GM18517 (cell line): ENCODE data around the gene TOP3B.

ENCODE experiments used
- ATAC-seq: cut with Tn5 transposase; IDR thresholded peaks from one replicate; pipeline ENCODE4 v1.9.1; 2021; ENCODE audit warnings: mild to moderate bottlenecking, moderate library complexity; ENCODE audit not compliant: unreplicated experiment

The TOP3B gene

DNA sequence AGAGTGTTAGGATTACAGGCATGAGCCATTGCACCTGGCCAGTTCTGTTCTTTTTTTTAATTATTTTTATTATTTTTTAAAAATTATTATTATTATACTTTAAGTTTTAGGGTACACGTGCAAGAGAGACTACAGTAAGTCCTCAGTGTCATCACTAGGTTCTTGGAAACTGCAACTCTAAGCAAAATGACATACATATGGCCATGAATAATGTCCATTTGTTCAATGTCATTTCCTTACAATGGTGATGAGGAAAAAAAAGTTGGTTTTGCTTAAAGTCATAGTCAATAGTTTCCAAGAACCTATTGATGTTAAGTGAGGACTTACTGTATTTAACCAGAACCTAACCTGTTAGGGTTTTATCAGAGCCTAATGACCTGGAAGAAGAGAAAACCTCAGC is 29.4 kb upstream of the TOP3B start:
- no peak for ATAC-seq

DNA sequence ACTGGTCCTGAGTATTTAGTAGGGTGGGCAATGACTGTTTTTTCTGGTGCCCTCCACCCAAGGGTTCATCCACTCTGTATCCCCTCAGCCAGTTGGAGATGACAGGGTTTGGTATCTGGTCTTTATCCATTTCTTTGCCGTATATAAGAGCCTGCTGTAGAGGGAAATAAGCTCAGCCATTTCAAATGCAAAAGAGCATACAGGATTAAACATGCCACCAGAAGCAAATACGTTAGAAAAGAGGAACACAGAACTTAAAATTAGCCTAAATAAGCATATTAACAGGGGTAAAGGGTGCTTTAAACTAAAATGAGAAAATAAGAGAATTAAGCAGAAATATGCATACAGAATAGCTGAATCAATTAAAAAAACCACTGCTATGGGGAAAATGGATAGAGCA is 27.8 kb upstream of the TOP3B start:
- ATAC-seq: no peak

DNA sequence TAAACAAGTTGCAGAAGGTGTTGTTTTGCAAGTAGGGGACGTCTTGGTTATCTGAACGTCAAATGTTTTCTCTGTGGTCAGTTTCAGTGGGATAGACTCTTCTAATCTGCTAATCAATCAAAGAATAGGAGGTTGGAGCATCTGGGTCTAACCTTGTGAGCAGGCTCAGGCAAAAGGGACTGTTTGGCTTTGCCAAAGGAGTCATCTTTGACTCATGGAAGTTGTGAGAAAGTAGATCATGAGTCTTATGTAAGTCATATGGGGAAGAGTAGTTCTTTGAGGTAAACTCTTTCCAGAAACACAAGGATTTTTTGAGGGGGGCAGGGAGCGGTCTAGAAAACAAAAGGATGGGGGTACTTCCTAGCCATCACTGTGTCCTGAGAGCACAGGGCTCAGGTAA is 27.1 kb upstream of the TOP3B start:
- no peak for ATAC-seq

DNA sequence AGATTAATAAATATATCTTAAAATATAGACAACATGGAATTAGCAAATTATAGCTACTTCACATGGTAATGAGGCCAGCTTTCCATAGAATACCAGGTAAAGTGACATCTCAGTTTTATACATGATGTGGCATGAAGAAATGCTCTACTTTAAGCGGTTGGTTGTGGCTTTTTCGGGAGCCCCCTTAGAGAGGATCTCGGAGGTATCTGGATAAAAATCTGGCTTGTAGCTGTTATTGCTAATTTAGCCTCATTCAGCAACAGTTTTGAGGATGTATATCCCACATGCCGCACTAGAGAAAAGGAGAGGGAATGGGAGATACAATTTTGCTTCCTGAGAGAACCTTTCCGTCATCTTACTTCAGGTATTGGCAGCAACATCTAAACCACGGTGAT is 24.0 kb upstream of the TOP3B start:
- no peak for ATAC-seq

DNA sequence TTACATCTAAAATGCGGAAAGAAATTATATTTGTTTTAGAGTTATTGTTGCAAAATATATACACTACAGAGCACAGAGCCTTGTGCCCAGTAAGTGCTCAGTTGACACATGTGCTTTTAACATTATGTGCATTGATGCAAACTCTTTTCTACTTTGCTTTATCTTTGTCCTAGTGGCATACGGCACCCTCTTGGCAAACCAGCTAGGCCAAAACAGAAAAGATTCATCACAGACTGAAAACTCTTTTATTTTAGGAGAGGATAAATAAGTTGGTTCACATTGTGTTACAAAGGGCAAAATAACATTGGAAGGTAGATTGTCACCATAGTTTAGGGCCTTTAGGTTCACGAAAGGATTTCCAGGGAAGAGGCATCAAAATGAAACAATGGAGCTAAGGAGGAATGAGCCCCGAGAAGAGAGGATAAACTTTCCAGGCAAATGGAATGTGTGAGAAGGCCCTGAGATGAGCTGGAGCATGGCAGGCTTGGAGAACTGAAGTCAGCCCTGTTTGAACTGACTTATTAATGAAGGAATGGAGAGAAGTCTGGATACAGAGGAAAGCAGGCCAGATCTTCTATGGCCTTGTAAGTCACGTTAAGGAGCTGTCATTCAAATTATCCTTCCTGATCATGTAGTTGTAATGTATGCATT is 23.5 kb upstream of the TOP3B start:
- no peak for ATAC-seq

DNA sequence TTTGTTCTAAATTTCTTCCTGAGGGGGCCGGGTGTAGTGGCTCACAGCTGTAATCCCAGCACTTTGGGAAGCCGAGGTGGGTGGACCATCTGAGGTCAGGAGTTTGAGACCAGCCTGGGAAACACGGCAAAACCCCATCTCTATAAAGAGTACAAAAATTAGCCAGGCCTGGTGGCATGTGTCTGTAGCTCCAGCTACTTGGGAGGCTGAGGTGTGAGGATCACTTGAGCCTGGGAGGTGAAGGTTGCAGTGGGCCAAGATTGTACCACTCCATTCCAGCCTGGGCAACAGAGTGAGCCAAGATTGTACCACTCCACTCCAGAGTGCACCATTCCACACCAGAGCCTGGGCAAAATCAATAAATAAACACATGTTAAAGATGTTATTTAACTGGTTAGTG is 20.6 kb upstream of the TOP3B start:
- no peak for ATAC-seq

DNA sequence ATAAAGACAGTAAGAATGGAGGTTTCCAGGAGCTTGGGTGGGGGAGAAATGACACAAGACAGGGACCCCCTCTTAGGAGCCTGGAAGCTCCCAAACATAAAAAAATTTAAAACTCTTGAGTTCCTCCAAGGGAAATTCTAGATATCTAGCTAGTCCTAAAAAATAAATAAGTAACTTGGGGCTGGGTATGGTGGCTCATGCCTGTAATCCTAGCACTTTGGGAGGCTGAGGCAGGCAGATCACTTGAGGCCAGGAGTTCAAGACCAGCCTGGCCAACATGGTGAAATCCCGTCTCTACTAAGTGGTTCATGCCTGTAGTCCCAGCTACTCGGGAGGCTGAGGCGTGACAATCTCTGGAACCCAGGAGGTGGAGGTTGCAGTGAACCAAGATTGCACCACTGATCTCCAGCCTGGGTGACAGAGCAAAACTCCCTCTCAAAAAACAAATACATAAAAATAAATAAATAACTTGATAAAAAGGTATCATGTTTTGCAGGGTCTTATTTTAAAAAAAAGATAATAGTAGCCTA is 20.0 kb upstream of the TOP3B start:
- no peak for ATAC-seq

DNA sequence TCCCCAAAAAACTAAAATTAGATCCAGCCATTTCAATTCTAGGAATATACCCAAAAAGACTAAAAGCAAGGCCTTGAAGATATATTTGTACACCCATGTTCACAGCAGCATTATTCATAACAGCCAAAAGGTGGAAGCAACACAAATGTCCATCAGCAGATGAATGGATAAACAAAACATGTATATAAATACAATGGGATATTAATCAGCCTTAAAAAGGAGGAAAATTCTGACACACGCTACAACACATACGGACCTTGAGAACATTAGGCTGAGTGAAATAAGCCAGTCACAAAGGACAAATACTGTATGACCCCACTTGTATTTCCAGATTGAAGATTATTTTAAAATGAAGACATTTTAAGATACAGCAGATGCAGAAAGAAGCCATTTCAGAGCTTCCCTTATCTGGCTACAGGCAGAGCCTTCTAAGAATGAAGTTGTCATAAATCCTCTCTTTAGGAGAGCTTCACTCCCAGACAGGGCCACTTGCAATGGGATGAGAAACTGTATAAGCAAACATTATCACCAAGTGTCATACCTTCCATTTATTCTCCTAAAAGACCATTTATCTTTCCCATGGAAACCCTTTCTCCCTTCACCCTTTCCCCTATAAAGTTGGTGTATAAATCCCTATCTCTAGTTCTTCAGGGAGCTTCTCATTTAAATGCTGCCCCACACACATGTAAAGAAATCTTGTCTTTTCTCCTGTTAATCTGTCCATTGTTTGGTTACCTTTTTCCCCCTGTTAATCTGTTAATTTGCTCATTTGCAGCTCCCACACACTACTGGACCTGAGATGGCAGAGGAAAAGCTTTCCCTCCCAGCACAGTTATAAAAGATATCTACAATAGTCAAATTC is 19.3 kb upstream of the TOP3B start:
- ATAC-seq: no peak

DNA sequence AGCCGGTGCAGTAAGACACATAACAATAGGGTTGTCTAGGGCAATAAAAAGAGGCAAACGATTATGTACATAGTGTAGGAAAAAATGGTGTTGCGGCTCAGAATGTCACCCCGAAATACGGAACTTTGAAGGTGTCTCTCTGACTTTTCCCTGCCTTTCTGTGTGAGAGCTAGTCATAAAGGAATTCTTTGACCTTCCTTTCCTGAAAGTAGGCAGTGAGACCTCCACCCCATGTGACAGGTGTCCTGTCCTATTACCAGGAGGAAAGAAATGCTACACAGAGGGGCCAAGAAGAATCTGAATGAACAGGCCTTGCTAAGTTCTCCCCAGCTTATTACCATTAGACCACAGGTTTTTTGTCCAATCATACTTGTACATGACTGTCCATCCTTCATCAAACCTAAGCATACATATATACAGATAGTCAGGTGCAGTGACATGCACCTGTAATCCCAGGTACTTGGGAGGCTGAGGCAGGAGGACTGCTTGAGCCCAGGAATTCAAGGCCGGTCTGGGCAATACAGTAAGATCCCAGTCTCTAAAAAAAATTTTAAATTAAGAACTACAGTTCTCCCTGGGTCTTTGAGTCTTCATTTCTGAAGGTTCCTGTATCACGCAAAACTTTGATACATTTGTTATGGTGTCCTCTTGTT is 16.1 kb upstream of the TOP3B start:
- ATAC-seq: no peak

DNA sequence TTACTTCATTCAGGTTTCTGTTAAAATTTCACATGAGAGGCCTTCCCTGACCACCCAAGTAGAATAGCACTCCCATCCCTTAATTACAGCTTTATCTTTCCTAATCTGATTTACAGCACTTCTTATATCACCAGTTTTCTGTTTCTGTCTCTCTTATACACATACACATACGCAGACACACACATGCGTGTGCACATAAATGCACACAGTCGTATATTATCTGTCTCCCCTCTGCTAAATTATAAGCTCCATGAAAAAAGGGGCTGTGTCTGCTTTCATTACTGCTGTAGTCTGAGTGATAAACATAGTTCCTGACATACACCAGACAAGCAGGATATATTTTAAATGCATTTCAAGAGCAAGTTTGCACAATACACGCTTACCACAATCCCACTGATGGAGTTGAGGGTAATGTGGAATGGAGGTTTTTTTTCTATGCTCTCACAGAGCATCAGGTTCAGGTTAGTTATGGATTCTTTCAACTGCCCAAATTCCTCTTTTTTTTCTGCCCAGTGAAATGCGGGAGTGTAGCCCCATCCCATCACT is 13.7 kb upstream of the TOP3B start:
- no peak for ATAC-seq

DNA sequence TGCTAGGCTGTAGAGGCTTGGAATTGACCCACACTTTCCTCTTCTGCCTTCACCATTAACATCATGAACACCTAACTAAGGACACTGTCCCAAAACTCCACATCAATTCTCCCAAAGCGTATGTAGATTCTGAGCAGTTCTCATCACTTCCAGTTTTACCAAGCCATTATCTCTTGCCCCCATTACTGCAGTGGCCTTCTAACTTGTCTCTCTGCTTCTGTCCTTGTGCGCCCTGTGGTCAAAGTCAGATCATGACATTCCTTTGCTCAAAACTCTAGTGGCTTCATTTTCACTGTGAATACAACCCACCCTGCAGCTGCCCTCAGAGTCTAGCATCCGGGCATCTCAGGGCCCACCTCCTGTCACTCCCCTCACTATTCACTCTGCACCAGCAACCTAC is 13.1 kb upstream of the TOP3B start:
- ATAC-seq: no peak

DNA sequence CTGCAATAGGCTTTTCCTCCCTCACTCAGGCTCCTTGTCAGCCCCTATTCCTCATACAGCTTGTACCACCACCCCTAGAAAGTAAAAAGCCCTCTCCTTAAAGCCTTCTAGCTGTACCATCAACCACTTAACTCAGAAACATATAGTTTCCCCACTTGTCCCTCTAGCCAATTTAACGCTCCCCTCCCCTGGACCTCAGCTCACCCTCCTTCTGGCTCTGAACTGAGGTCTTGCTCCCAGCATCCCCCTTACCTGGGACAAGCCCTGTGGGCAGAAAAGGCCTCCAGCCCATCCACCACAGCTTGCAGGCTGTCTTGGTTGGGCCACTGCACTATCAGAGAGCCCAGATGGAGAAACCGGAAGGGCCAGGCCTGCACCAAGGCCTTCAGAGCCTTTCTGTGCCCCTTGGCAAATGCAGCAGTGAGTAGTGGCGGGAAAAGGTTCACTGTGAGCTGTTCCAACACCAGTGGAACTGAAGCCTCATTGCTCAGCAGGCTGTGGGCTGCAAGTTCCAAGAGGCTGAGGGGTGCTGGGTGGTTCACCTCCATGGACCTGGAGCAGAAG is 12.4 kb upstream of the TOP3B start:
- ATAC-seq: no peak

DNA sequence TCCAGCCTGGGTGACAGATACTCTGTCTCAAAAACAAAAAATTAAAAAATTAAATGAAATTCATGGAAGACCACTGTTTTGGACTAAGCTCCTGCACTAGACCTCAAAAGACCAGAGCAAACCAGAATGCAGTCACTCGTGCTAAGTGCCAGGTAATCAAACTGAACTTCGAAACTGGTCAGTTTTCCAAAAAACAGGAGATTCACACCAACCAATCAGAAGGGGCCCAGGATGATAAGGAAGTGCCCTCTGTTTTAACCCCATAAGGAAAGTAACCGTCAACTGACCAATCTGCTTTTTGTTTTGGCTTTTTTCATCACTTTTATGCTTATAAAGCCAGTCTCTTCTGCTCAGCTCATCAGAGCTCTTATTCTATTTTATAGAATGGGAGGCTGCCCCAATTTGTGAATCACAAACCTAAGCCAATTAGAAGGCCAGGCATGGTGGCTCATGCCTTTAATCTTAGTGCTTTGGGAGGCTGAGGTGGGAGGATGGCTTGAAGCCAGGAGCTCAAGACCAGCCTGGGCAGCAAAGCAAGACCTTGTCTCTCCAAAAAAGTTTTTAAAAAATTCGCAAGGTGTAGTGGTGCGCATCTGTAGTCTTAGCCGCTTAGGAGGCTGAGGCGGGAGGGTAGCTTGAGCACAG is 10.1 kb upstream of the TOP3B start:
- no peak for ATAC-seq

DNA sequence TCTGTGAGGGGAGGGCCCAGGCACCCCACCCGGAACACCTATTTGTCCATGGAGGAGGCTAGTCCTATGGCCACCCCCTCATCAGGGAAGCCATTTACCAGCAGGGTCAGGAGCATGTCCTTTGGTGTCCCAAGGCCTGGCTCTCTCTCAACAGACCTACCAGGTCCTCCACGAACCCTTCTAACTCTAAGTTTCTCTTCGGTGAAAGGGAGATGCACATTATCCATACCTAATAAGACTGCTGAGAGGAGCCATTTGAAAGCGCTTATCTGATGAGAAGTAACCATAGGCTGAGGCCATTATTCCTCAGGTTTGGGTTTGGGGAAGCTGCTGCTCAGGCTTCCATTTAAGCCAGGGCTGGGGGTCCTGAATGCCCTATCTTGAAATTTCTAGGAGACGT is 9.2 kb upstream of the TOP3B start:
- ATAC-seq: no peak

DNA sequence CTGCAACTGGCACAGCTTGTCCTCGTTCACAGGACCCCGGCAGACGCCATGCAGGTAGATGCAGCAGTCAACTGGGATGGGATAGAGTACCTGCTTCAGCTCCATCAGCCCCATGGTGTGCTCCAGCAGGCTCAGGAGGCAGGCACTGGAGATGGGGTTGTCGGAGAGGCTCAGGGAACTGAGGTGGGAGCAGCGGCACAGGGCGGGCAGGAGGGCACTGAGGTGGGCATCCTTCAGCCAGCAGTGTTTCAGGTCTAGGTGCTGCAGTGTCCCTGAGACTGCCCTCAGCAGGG is 8.7 kb upstream of the TOP3B start:
- ATAC-seq: no peak

DNA sequence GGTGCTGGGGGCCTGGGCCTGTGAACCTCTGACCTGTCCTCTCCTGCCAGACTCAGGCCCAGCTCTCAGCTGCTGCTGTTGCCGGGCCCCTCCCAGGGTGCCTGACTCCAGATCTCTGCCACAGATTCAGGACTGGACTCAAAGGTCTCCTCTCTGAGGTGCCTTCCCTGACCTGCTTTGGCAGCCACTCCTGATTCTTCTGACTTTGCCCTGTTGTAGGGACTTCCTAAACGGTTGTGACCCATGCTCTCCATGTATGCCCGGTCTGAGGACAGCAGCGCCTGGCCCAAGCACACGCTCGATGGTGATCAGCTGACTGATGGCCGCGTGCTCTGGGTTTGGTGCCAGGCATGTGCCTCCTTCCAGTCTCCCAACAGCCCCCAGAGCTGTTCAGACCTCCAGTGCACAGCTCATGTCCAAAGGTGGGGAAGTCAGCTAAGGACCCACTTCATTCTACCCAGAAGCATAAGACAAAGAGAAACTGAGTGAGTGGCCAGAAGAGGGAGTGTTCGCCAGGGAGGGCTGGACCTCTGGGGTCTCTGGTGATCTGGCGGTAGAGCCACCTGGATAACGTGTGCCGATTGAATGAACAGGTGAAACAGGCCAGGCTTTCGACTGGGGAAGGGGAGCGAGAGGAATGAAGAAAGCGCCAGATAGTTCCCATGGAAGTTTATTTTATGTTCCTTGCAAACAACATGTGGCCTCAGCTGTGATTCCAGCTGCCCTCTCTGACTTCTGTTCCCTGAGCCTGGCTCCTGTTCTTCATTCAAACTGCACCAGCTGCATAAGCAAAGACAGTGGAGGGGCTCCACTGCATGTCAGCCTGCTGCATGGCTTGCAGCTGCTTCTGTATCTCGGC is 8.1 kb upstream of the TOP3B start:
- no peak for ATAC-seq

DNA sequence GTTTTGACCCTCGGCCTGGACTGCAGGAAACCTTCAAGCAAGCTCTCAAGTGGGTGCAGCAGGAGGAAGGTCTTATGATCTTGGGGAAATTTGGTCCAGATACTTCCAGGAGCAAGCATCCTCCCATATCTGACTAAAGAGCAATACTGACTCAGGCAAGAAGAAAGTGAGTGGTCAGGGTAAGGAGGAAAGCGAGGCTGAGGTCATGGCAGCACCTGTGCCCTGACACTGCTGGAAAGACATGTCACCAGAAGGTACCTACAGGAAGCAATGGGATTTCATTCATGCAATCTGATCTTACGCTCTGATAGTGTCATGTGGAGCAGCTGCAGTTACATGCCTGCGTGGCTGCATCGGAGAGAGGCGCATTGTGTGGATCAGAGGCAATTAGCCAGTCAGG is 6.5 kb upstream of the TOP3B start:
- no peak for ATAC-seq

DNA sequence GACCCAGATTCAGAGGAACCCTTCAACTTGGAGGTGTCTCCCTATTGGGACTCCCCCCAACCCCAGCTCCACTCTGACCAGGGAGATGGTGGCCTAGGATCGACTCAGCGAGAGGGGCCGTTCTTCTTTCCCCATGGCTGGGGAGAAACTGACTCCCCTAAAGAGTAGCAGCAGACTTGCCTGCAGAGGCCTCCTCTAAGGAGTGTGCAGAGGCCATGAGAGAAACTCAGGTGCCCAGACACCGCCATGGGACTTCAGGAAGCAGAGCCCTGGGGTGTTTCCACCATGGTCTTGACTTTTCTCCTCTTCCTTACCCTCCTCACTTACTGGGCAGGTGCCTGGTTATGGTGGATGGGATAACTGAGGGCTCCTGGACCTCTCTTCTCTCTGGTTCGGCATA is 2.6 kb upstream of the TOP3B start:
- no peak for ATAC-seq

DNA sequence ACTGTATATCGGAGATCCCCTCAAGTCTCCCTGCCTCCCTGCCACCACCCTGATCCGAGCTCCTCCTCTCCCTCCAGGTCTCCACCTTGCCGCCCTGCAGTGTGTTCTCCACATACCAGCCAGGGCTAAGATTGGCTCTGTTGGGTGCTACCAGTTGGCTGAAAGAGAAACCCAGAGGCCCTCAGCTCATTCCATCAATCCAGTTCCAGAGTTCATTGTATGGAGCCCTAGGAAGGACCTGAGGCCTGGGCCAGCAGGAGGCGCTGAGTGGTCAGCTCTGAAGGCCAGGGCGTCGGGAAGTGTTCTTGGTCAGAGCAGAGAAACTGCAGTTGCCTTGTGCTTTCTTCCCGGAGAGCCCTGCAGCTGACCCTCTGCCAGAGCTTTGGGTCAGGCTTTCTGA is 2.2 kb upstream of the TOP3B start:
- ATAC-seq: no peak

DNA sequence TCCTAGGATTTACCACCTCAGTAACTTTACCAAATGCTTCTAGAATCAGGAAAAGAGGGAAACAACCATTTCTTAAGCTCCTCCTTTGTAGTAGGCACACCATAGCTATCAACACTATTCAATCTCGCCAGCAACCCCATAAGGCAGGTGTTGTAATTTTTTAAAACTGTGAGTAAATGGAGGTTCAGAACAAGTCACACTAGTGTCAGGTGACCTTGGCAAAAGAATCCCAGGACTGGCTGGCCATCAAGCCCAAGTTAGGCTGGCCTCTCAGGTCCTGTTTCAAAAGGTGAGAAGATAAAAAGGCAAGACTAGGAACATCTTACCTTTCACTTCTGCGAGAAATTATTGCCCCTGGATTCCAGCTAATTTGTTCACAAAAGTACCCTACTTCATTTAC is 713 bp downstream of the TOP3B start:
- ATAC-seq: no peak
